Pancreas (tissue), 10 donors: Measurements from ENCODE around the gene CD81. TPM values are rescaled to one million over a fixed set of nuclear protein-coding genes. Genes with fewer than 3 reads are reported as not detected.

Experiments used
- ATAC-seq, 4 donors: fragments of 200-7000 bp; cut with Tn5 transposase; one replicate each; pipeline versions ENCODE4 v1.8.0 to v1.9.1; 2020; ENCODE audit warnings: mild to moderate bottlenecking in 4 of 4, moderate library complexity in 4 of 4
- DNase-seq, 6 donors: peaks; one replicate each; pipeline ENCODE4 v3.0.0-alpha.2; 2020
- FAIRE-seq: peaks from 2 replicates; lab custom pipeline; 2012; peaks lifted over from hg19 to GRCh38; lab: Jason Lieb, UNC
- H3K27ac ChIP-seq, 4 donors: fragments of 200-600 bp; sonication (generic); 1 replicate in 3 of 4; 2 replicates in 1 of 4; pipeline versions ENCODE4 v1.5.0 to v1.8.0; 2020
- H3K27me3 ChIP-seq, 4 donors: fragments of 200-600 bp; one replicate each; pipeline ENCODE4 v1.8.0; 2021
- H3K36me3 ChIP-seq, 3 donors: fragments of 200-600 bp; sonication (generic) in 1 of 3; one replicate each; pipeline versions ENCODE4 v1.5.0 to v1.8.0; 2020 to 2021
- H3K4me1 ChIP-seq, 3 donors: fragments of 200-600 bp; one replicate each; pipeline ENCODE4 v1.8.0; 2021
- H3K4me3 ChIP-seq, 4 donors: fragments of 200-600 bp; sonication (generic) in 2 of 4; one replicate each; pipeline versions ENCODE4 v1.5.0 to v1.8.0; 2020 to 2021
- H3K9me3 ChIP-seq, 4 donors: fragments of 200-600 bp; one replicate each; pipeline ENCODE4 v1.8.0; 2021
- CTCF ChIP-seq, 4 donors: fragments of 200-600 bp; sonication (generic) in 3 of 4; IDR thresholded peaks; one replicate each; pipeline versions ENCODE4 v1.5.0 to v1.8.0; 2021; ENCODE audit warnings: antibody characterized with exemption in 4 of 4
- WGBS, 2 donors: extraction: QIAGEN DNeasy Blood & Tissue Kit; methylation state at CpG; one replicate each; pipeline ENCODE4 v1.1.7; 2013; 5-methylcytosine and 5-hydroxymethylcytosine counted together
- intact Hi-C, 3 donors: fragments of 100-400 bp; cut with DNase I; formaldehyde crosslinking; loops; one replicate each; pipeline versions ENCODE4 v1.11.1 to v1.14.2; 2022
- polyA plus RNA-seq, 2 donors: library from polyadenylated mRNA; stranded (reverse); fragments of 200-250 nt; gene quantifications; one replicate each; pipeline ENCODE4 v1.2.3, GENCODE V29; 2013
- total RNA-seq, 6 donors: library from RNA; stranded (reverse); fragmentation: NEBNext Ultra II Directional in 4 of 6; extraction: Animal tissue kit (Norgen Biotek cat#: 25700) in 4 of 6; gene quantifications; one replicate each; pipeline versions ENCODE4 v1.2.1 to v1.2.4, GENCODE V29; 2021 to 2023
- donor health status: healthy with polysubstance abuse.
- donor health status: DM: no; HTN: no; CAD: no; lungs with moderate emphysema.
- donor health status: DM: no; HTN: no; CAD: no.
- donor health status: control.
- donor health status: control.
- donor health status: Bipolar disorder and iron deficiency.
- donor health status: DM: yes; HTN: yes; CAD: no.
- donor health status: DM: no; HTN: no; CAD: no.
- donor health status: DM: no; HTN: no; CAD: no.
- donor health status: DM: yes; HTN: yes; CAD: no.

CD81 gene
- total and polyA plus RNA-seq, 8 donors, result 154 to 392 (median 236) TPM

GRCh38 chr11:2435288-2436012 lies 58.3 kb downstream of the CD81 start:
- Histone ChIP-seq H3K27ac (no peak overlapping the region), H3K4me3 (no peak overlapping the region), H3K36me3 (no peaks in the 10 kb centered on the region), H3K4me1 (no peaks in the 10 kb centered on the region), H3K9me3 (no peaks in the 10 kb centered on the region), H3K27me3 (no peaks in the 10 kb centered on the region)
- FAIRE-seq (no peak), DNase-seq (peak in 2 of 6 donors; percentile 19 to 20), ATAC-seq (no peak)
- TF ChIP-seq CTCF (IDR thresholded peaks at IDR 0.05), result no peak
- intact Hi-C loops, result loop anchor here in 1 of 3 donors (10.0 kb wide), 2 partner anchors 79 to 459 kb away; no protein-coding TSS in a partner anchor
- 77 to 91% methylated on average over 12 of the region's 12 CpGs for WGBS, 2 donors

GRCh38 chr11:2436013-2436520 lies 59.0 kb downstream of the CD81 start:
- Histone ChIP-seq H3K36me3 (no peaks in the 10 kb centered on the region), H3K27me3 (no peaks in the 10 kb centered on the region), H3K4me3 (no peak overlapping the region), H3K9me3 (no peaks in the 10 kb centered on the region), H3K27ac (no peak overlapping the region), H3K4me1 (no peaks in the 10 kb centered on the region)
- ATAC-seq (no peak), DNase-seq (peak in 2 of 6 donors; percentile 43 to 45), FAIRE-seq (no peak)
- 72 to 79% methylated on average over 10 of the region's 10 CpGs for WGBS, 2 donors
- TF ChIP-seq CTCF (IDR thresholded peaks at IDR 0.05), result no peak
- intact Hi-C loops, result loop anchor here in 1 of 3 donors (10.0 kb wide), 2 partner anchors 79 to 459 kb away; no protein-coding TSS in a partner anchor

GRCh38 chr11:2436521-2437031 lies 59.5 kb downstream of the CD81 start:
- DNase-seq (peak in 2 of 6 donors; percentile 44 to 47), FAIRE-seq (no peak), ATAC-seq (no peak)
- Histone ChIP-seq H3K36me3 (no peaks in the 10 kb centered on the region), H3K27me3 (no peaks in the 10 kb centered on the region), H3K4me3 (no peak overlapping the region), H3K4me1 (no peaks in the 10 kb centered on the region), H3K27ac (no peak overlapping the region), H3K9me3 (no peaks in the 10 kb centered on the region)
- intact Hi-C loops, result loop anchor here in 1 of 3 donors (10.0 kb wide), 2 partner anchors 78 to 458 kb away; no protein-coding TSS in a partner anchor
- TF ChIP-seq CTCF (IDR thresholded peaks at IDR 0.05), result no peak
- 92% methylated on average over 13 of the region's 13 CpGs for WGBS, 2 donors

GRCh38 chr11:2437516-2437915 lies 60.4 kb downstream of the CD81 start:
- Histone ChIP-seq H3K27ac (no peak overlapping the region), H3K36me3 (no peaks in the 10 kb centered on the region), H3K27me3 (no peaks in the 10 kb centered on the region), H3K4me1 (no peaks in the 10 kb centered on the region), H3K9me3 (no peaks in the 10 kb centered on the region), H3K4me3 (no peak overlapping the region)
- no peak for TF ChIP-seq CTCF (IDR thresholded peaks at IDR 0.05)
- intact Hi-C loops, result loop anchor here in 1 of 3 donors (10.0 kb wide), 2 partner anchors 77 to 457 kb away; no protein-coding TSS in a partner anchor
- peak in 2 of 6 donors; percentile 16 to 26 for DNase-seq
- ATAC-seq, result no peak
- FAIRE-seq, result no peak
- 87 to 96% methylated on average over 4 of the region's 4 CpGs for WGBS, 2 donors
